ENCODE measurements around the gene CIZ1.
"Not testable (repeated sequence)": the region's sequence is repeated elsewhere in the genome, so short reads cannot be mapped to it uniquely, and the experiment has no call there.

The CIZ1 gene

DNA sequence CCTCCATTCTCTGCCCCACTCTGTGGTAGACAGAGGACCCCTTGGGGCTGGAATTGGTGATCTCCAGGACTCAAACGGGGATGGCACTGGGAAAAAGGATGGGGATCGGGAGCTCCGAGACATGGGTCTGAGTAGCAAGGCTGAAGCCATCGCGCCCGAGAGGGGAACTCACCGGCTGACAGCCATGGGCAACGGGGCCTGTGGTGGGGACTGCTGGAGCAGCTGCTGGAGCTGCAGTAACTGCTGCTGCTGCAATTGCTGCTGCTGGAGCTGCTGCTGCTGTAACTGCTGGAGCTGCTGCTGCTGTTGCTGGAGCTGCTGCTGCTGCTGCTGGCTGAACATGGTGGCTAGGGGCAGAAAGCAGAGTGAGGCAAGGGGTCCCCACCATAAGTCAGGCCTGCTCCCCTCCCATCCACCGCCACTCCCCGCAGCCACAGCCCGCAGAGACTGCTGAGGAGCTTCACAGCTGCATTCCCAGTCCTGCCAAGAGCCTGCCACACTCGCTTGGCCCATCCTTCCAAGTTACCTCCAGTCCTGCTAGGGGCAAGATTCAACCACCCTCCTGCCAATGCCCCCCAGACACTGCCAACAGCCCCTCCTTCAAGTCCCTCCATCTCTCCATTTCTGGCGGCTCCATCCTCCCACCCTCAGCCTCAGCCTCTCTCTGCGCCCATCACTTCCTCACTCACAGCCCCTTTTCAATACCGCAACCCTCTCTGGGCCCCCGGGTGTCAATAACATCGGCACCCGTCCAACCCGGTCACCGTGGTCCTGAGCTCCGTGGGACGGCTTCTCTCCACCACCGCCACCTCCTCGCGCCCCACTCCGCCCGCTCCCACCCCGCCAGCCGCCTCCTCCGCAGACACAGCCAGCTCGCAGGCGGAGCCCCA is 611 bp downstream of the CIZ1 start:
- Histone ChIP-seq H3K4me1 (peaks cover 9% of the 10 kb centered on the region), H3K9me3 (no peaks in the 10 kb centered on the region), H3K36me3 (replicated peaks) (peaks cover 30% of the 10 kb centered on the region), H3K27me3 (ENCODE audit: low read depth) (no peaks in the 10 kb centered on the region), H3K4me3 (peak overlapping the region; percentile 75)
- peak in 1 of 2 experiments; percentile 26 for DNase-seq (ENCODE audit: low spot score in 2 of 2)
- in situ Hi-C loops (cut with MboI; ENCODE audit: low sequenced_read_pairs), result no loop called here

- no peaks in the 10 kb centered on the region for H3K9me3 ChIP-seq
- DNase-seq (ENCODE audit: low spot score in 2 of 2), result no peak
- peaks cover 36% of the 10 kb centered on the region for H3K36me3 ChIP-seq (replicated peaks)
- peak overlapping the region; percentile 75 for H3K4me3 ChIP-seq
- no peaks in the 10 kb centered on the region for H3K27me3 ChIP-seq (ENCODE audit: low read depth)
- H3K4me1 ChIP-seq, result peaks cover 9% of the 10 kb centered on the region
- in situ Hi-C loops (cut with MboI; ENCODE audit: low sequenced_read_pairs), result no loop called here
Observed at GRCh38 chr9:128190013-128190412, 1.4 kb downstream of the CIZ1 start.

DNA sequence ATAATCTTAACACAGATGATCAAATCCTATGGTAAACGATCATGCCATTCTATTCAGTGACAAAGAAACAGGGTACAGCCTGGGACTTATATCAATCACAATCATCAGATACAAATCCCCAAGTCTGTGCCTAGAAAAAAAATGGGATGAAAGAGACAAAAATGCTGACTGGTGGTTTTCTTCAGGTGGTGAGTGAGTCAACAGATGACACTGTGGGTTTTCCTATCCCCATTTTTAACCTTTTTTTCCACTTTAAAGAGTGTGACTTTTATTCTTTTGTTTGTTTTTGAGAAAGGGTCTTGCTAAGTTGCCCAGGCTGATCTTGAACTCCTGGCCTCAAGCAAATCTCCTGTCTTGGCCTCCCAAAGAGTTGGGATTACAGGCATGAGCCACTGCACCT is 3.2 kb downstream of the CIZ1 start:
- in situ Hi-C loops (cut with MboI; ENCODE audit: low sequenced_read_pairs), result no loop called here
- Histone ChIP-seq H3K4me3 (no peak overlapping the region), H3K9me3 (no peaks in the 10 kb centered on the region), H3K4me1 (peaks cover 9% of the 10 kb centered on the region), H3K27me3 (ENCODE audit: low read depth) (no peaks in the 10 kb centered on the region), H3K36me3 (replicated peaks) (peaks cover 47% of the 10 kb centered on the region)
- DNase-seq (ENCODE audit: low spot score in 2 of 2), result no peak

DNA sequence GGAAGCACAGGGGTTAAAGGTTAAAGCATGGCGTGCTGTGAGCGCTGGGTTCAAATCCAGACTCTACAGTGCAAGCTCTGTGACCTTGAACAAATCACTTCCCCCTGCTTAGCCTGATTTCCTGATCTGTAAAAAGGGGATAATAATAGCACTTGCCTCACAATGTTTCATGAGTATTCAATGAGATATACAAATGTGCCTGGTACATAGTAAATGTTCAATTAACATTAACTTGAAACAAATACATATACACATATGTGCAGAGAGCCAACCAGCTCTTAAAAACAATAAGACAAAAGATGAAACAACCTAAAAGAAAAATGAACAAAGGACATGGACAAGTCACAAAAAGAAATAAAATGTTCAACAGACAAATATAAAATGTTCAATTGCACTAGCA is 4.0 kb downstream of the CIZ1 start:
- no peak for DNase-seq (ENCODE audit: low spot score in 2 of 2)
- peaks cover 9% of the 10 kb centered on the region for H3K4me1 ChIP-seq
- H3K9me3 ChIP-seq, result no peaks in the 10 kb centered on the region
- in situ Hi-C loops (cut with MboI; ENCODE audit: low sequenced_read_pairs), result no loop called here
- no peaks in the 10 kb centered on the region for H3K27me3 ChIP-seq (ENCODE audit: low read depth)
- H3K4me3 ChIP-seq, result no peak overlapping the region
- H3K36me3 ChIP-seq (replicated peaks), result peaks cover 52% of the 10 kb centered on the region

- in situ Hi-C loops (cut with MboI; ENCODE audit: low sequenced_read_pairs), result no loop called here
- H3K36me3 ChIP-seq (replicated peaks), result peaks cover 52% of the 10 kb centered on the region
- no peaks in the 10 kb centered on the region for H3K27me3 ChIP-seq (ENCODE audit: low read depth)
- no peak for DNase-seq (ENCODE audit: low spot score in 2 of 2)
- peaks cover 9% of the 10 kb centered on the region for H3K4me1 ChIP-seq
- H3K4me3 ChIP-seq, result no peak overlapping the region
- H3K9me3 ChIP-seq, result no peaks in the 10 kb centered on the region
Observed at GRCh38 chr9:128185979-128186965, 5.1 kb downstream of the CIZ1 start.

DNA sequence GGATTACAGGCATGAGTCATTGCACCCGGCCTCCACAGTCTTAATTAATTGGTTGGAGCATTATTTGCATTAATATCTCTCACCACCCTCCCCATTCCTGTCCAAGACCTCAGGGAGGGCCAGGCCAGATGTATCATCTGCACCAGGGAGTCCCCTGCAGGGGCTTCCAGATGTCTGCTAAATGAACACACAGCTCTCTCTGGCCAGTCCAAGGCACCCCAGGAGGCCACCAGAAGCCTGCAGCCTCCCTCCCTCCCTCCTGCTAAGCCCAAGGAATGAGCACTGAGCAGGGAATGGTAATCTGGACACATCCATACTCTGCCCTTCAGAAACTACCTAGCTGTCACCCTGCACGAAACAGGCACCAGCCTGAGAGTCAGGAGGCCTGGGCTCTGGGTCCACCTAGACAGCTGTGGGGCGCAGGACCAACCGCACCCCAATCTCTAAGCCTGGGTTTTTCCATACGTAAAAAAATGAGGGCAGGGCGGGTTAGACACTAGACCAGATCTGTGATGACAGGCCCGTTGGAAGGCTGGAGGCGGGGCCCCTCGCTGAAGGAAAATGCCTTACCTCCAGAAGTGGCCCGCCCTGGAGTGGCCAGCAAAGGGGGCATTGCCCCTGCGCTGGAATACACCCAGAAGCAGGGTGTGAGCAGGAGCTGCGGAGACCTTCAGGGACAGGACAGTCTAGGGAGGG is 8.3 kb downstream of the CIZ1 start:
- DNase-seq (ENCODE audit: low spot score in 2 of 2), result no peak
- Histone ChIP-seq H3K4me1 (no peaks in the 10 kb centered on the region), H3K9me3 (no peaks in the 10 kb centered on the region), H3K36me3 (replicated peaks) (peaks cover 58% of the 10 kb centered on the region), H3K27me3 (ENCODE audit: low read depth) (no peaks in the 10 kb centered on the region), H3K4me3 (no peak overlapping the region)
- in situ Hi-C loops (cut with MboI; ENCODE audit: low sequenced_read_pairs), result no loop called here

DNA sequence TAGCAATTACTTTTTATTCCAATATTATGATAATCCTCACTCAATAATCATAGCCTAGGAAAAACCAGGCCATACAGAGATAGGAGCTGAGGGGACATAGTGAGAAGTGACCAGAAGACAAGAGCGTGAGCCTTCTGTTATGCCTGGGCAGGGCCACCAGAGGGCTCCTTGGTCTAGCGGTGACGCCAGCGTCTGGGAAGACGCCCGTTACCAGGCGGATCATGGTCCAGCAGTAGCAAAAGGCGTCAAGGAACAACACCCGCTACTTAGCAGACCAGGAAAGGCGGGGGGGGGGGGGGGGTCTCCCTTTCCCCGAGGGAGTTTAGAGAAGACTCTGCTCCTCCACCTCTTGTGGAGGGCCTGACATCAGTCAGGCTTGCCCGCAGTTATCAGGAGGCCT is 9.9 kb downstream of the CIZ1 start:
- in situ Hi-C loops (cut with MboI; ENCODE audit: low sequenced_read_pairs); H3K27me3 ChIP-seq (ENCODE audit: low read depth); H3K9me3 ChIP-seq; H3K4me1 ChIP-seq; H3K4me3 ChIP-seq: not testable (repeated sequence)
- peaks cover 65% of the 10 kb centered on the region for H3K36me3 ChIP-seq (replicated peaks)
- DNase-seq (ENCODE audit: low spot score in 2 of 2), result peak in 1 of 2 experiments; percentile 41

DNA sequence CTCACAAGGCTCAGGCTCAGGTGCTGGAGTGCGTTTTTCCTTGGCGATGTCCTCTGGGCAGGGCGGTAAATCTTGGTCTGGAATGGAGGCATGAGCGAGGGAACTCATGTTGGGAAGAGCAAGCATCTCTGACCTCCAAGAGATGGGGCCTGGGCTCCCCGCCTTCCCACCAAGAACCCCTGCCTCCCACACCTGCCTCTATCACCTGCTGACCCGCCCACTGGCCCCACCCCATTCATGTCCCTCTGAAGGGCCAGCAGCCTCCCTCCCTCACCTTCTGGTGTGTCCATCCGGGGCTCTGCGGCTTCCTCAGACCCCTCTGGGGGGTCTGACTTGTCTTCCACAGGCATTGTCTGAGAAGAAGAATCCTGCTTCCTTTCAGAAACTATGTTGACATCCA is 10.9 kb downstream of the CIZ1 start:
- H3K4me1 ChIP-seq, result no peaks in the 10 kb centered on the region
- in situ Hi-C loops (cut with MboI; ENCODE audit: low sequenced_read_pairs), result no loop called here
- no peak overlapping the region for H3K4me3 ChIP-seq
- no peaks in the 10 kb centered on the region for H3K9me3 ChIP-seq
- no peaks in the 10 kb centered on the region for H3K27me3 ChIP-seq (ENCODE audit: low read depth)
- no peak for DNase-seq (ENCODE audit: low spot score in 2 of 2)
- H3K36me3 ChIP-seq (replicated peaks), result peaks cover 70% of the 10 kb centered on the region

GRCh38 chr9:128180001-128180400 is 11.4 kb downstream of the CIZ1 start:
- no peak for DNase-seq (ENCODE audit: low spot score in 2 of 2)
- Histone ChIP-seq H3K4me3 (no peak overlapping the region), H3K9me3 (no peaks in the 10 kb centered on the region), H3K36me3 (replicated peaks) (peaks cover 71% of the 10 kb centered on the region), H3K4me1 (no peaks in the 10 kb centered on the region), H3K27me3 (ENCODE audit: low read depth) (no peaks in the 10 kb centered on the region)
- in situ Hi-C loops (cut with MboI; ENCODE audit: low sequenced_read_pairs), result no loop called here

GRCh38 chr9:128178806-128179431 is 12.5 kb downstream of the CIZ1 start:
- no peak for DNase-seq (ENCODE audit: low spot score in 2 of 2)
- Histone ChIP-seq H3K4me3 (no peak overlapping the region), H3K27me3 (ENCODE audit: low read depth) (no peaks in the 10 kb centered on the region), H3K4me1 (no peaks in the 10 kb centered on the region), H3K9me3 (no peaks in the 10 kb centered on the region), H3K36me3 (replicated peaks) (peaks cover 72% of the 10 kb centered on the region)
- in situ Hi-C loops (cut with MboI; ENCODE audit: low sequenced_read_pairs), result no loop called here

GRCh38 chr9:128175726-128176125 is 15.6 kb downstream of the CIZ1 start:
- in situ Hi-C loops (cut with MboI; ENCODE audit: low sequenced_read_pairs), result no loop called here
- Histone ChIP-seq H3K4me1 (no peaks in the 10 kb centered on the region), H3K27me3 (ENCODE audit: low read depth) (no peaks in the 10 kb centered on the region), H3K9me3 (no peaks in the 10 kb centered on the region), H3K36me3 (replicated peaks) (peaks cover 58% of the 10 kb centered on the region), H3K4me3 (no peak overlapping the region)
- no peak for DNase-seq (ENCODE audit: low spot score in 2 of 2)

GRCh38 chr9:128175102-128175563 is 16.2 kb downstream of the CIZ1 start:
- Histone ChIP-seq H3K9me3 (no peaks in the 10 kb centered on the region), H3K36me3 (replicated peaks) (peaks cover 54% of the 10 kb centered on the region), H3K27me3 (ENCODE audit: low read depth) (no peaks in the 10 kb centered on the region), H3K4me3 (no peak overlapping the region), H3K4me1 (no peaks in the 10 kb centered on the region)
- in situ Hi-C loops (cut with MboI; ENCODE audit: low sequenced_read_pairs), result no loop called here
- no peak for DNase-seq (ENCODE audit: low spot score in 2 of 2)

DNA sequence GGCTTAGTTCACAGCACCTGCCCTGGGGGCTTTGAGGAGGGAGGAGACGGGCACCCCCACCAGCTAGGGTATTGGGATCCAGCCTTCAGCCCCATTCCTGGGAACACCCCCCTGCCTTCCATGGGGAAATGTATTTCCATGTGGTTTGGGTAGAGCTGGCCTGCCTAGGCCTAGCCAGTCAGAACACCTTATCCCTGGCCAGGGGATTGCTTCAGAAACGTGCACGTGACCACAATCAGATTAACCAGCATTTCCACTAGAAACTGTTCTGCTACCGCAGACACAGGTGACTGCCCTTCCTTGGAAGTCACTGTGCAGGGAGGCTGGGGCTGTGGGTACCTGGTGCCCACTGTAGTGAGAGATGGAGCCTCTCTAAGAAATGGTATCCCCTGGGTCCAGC is 17.3 kb downstream of the CIZ1 start:
- H3K36me3 ChIP-seq (replicated peaks), result peaks cover 54% of the 10 kb centered on the region
- H3K4me3 ChIP-seq, result no peak overlapping the region
- no peak for DNase-seq (ENCODE audit: low spot score in 2 of 2)
- no peaks in the 10 kb centered on the region for H3K9me3 ChIP-seq
- no peaks in the 10 kb centered on the region for H3K4me1 ChIP-seq
- in situ Hi-C loops (cut with MboI; ENCODE audit: low sequenced_read_pairs), result no loop called here
- no peaks in the 10 kb centered on the region for H3K27me3 ChIP-seq (ENCODE audit: low read depth)

All from HAP-1 (cell line).